HepG2 (cell line): Measurements from ENCODE around the gene P3H3. TPM values are rescaled to one million over a fixed set of nuclear protein-coding genes. Genes with fewer than 3 reads are reported as not detected.
A peak's percentile ranks its signal among the peaks of the same experiment; 100 is the strongest.

ENCODE experiments used
- BHLHE40 ChIP-seq: IDR thresholded peaks from 2 replicates; pipeline ENCODE4 v1.6.1; 2011; ENCODE audit warnings: low read length, improper control_type of control experiment
- DDIT3 ChIP-seq: sonication (generic); formaldehyde crosslinking; IDR thresholded peaks from 2 replicates; pipeline ENCODE4 v1.4.0; 2020; ENCODE audit warnings: mild to moderate bottlenecking, missing genetic modification reagents
- ELF3 ChIP-seq: IDR thresholded peaks from 2 replicates; pipeline ENCODE4 v1.6.1; 2016; ENCODE audit warnings: missing genetic modification reagents, missing compliant biosample characterization
- ISL2 ChIP-seq: sonication (generic); formaldehyde crosslinking; IDR thresholded peaks from 2 replicates; pipeline ENCODE4 v1.5.0; 2020; ENCODE audit warnings: missing genetic modification reagents
- JUND ChIP-seq: sonication (generic); formaldehyde crosslinking; IDR thresholded peaks from 2 replicates; pipeline ENCODE4 v1.8.0; 2022; ENCODE audit warnings: mild to moderate bottlenecking, missing genetic modification reagents
- KAT7 ChIP-seq: IDR thresholded peaks from 2 replicates; pipeline ENCODE4 v1.6.1; 2018; ENCODE audit warnings: borderline replicate concordance, missing compliant biosample characterization
- MBD4 ChIP-seq: IDR thresholded peaks from 2 replicates; pipeline ENCODE4 v1.6.1; 2012; ENCODE audit warnings: low read length, inconsistent platforms, borderline replicate concordance
- MIER3 ChIP-seq: IDR thresholded peaks from 2 replicates; pipeline ENCODE4 v1.6.1; 2016; ENCODE audit warnings: missing compliant biosample characterization, borderline replicate concordance
- MYC ChIP-seq: sonication (generic); formaldehyde crosslinking; IDR thresholded peaks from 2 replicates; pipeline ENCODE4 v1.9.0; 2021; ENCODE audit warnings: missing genetic modification reagents, borderline replicate concordance
- NFATC3 ChIP-seq: sonication (generic); formaldehyde crosslinking; IDR thresholded peaks from 2 replicates; pipeline ENCODE4 v1.5.1; 2020; ENCODE audit warnings: mild to moderate bottlenecking, missing genetic modification reagents
- NR1H2 ChIP-seq: sonication (generic); formaldehyde crosslinking; IDR thresholded peaks from 2 replicates; pipeline ENCODE4 v1.8.1; 2022; ENCODE audit warnings: low read depth, missing genetic modification reagents, borderline replicate concordance
- RAD51 ChIP-seq: fragments of 450-650 bp; IDR thresholded peaks from 2 replicates; pipeline ENCODE4 v1.6.1; 2016; ENCODE audit warnings: borderline replicate concordance
- RBAK ChIP-seq: sonication (generic); formaldehyde crosslinking; IDR thresholded peaks from 2 replicates; pipeline ENCODE4 v1.5.1; 2020; ENCODE audit warnings: mild to moderate bottlenecking, missing genetic modification reagents
- SOX13 ChIP-seq, 3 experiments: fragments of 450-650 bp in 1 of 3; sonication (generic) in 1 of 3; formaldehyde crosslinking in 1 of 3; IDR thresholded peaks in 2 of 3; conservative IDR thresholded peaks in 1 of 3; 2 replicates each; pipeline versions ENCODE4 v1.5.0 to v1.6.1; 2016 to 2020; ENCODE audit warnings: antibody characterized with exemption in 1 of 3, mild to moderate bottlenecking in 1 of 3, missing compliant biosample characterization in 1 of 3, missing genetic modification reagents in 1 of 3, moderate library complexity in 1 of 3
- STAT6 ChIP-seq: sonication (generic); formaldehyde crosslinking; IDR thresholded peaks from 2 replicates; pipeline ENCODE4 v1.4.0; 2020; ENCODE audit warnings: missing genetic modification reagents, mild to moderate bottlenecking, borderline replicate concordance
- TFAP4 ChIP-seq: sonication (generic); IDR thresholded peaks from 2 replicates; pipeline ENCODE4 v1.6.1; 2016; ENCODE audit warnings: low read depth, borderline replicate concordance
- ZBTB49 ChIP-seq: sonication (generic); formaldehyde crosslinking; IDR thresholded peaks from 2 replicates; pipeline ENCODE4 v1.4.0; 2020; ENCODE audit warnings: missing genetic modification reagents, borderline replicate concordance
- ZNF235 ChIP-seq: sonication (generic); formaldehyde crosslinking; IDR thresholded peaks from 2 replicates; pipeline ENCODE4 v1.8.1; 2023; ENCODE audit warnings: mild to moderate bottlenecking, missing genetic modification reagents, borderline replicate concordance
- ZNF263 ChIP-seq: sonication (generic); formaldehyde crosslinking; IDR thresholded peaks from 2 replicates; pipeline ENCODE4 v1.4.0; 2020; ENCODE audit warnings: missing genetic modification reagents
- ZNF382 ChIP-seq: sonication (generic); formaldehyde crosslinking; IDR thresholded peaks from 2 replicates; pipeline ENCODE4 v1.5.0; 2020; ENCODE audit warnings: missing genetic modification reagents, mild to moderate bottlenecking, borderline replicate concordance
- ZNF569 ChIP-seq: sonication (generic); formaldehyde crosslinking; IDR thresholded peaks from 2 replicates; pipeline ENCODE4 v1.5.0; 2020; ENCODE audit warnings: mild to moderate bottlenecking, missing genetic modification reagents, moderate library complexity, borderline replicate concordance
- ZNF772 ChIP-seq: sonication (generic); formaldehyde crosslinking; IDR thresholded peaks from 2 replicates; pipeline ENCODE4 v1.5.0; 2020; ENCODE audit warnings: mild to moderate bottlenecking, missing genetic modification reagents
- ZNF879 ChIP-seq: sonication (generic); formaldehyde crosslinking; IDR thresholded peaks from 2 replicates; pipeline ENCODE4 v1.8.1; 2023; ENCODE audit warnings: missing genetic modification reagents
- ZSCAN12 ChIP-seq: sonication (generic); formaldehyde crosslinking; IDR thresholded peaks from 2 replicates; pipeline ENCODE4 v1.9.0; 2021; ENCODE audit warnings: mild to moderate bottlenecking, missing genetic modification reagents
- polyA plus RNA-seq, 8 experiments: library from polyadenylated mRNA; depleted of rRNA in 3 of 8; stranded (reverse) in 7 of 8; unstranded in 1 of 8; fragments of >200 nt; fragmentation: Illumina TruSeq in 4 of 8; extraction: Trizol in 4 of 8; gene quantifications; 2 replicates each; pipeline versions ENCODE4 v1.2.1 to v1.2.3, GENCODE V29; 2011 to 2016; ENCODE audit warnings: low read depth in 4 of 8, missing spikeins in 1 of 8, mixed read lengths in 1 of 8; ENCODE audit not compliant: insufficient read depth in 1 of 8
- total RNA-seq, 5 experiments: library from RNA; depleted of rRNA; stranded (reverse); fragments of >200 nt; fragmentation: Illumina TruSeq; extraction: Trizol; gene quantifications; 2 replicates each; pipeline ENCODE4 v1.2.3, GENCODE V29; 2016; ENCODE audit warnings: low read depth in 1 of 5

The P3H3 gene
- total and polyA plus RNA-seq, 2 of the 13 experiments (the other 11 are each of a cell fraction or from before 2014, with no cell fraction given) = 20.1 to 20.5 TPM

- TF ChIP-seq RAD51 = no peak
- TF ChIP-seq KAT7 (CRISPR knock-in tag) = no peak
- TF ChIP-seq DDIT3 (CRISPR knock-in tag) = no peak
- TF ChIP-seq SOX13 (IDR thresholded peaks at IDR 0.05) = no peak
- TF ChIP-seq SOX13 (CRISPR knock-in tag; conservative IDR thresholded peaks at IDR 0.05 in 1 of 2, IDR thresholded peaks at IDR 0.05 in 1 of 2) = no peak
- no peak for TF ChIP-seq ZNF772 (CRISPR knock-in tag)
- TF ChIP-seq ZNF879 (CRISPR knock-in tag) = no peak
- TF ChIP-seq ELF3 (CRISPR knock-in tag) = 0 out of 2 replicates have a peak, but pooled peaks have one; percentile 4
- TF ChIP-seq STAT6 (CRISPR knock-in tag) = no peak
- no peak for TF ChIP-seq ZNF382 (CRISPR knock-in tag)
- TF ChIP-seq MBD4 = no peak
- no peak for TF ChIP-seq ZNF263
- no peak for TF ChIP-seq RBAK (CRISPR knock-in tag)
- 0 out of 2 replicates have a peak, but pooled peaks have one; percentile 5 for TF ChIP-seq MYC
- no peak for TF ChIP-seq ZNF235 (CRISPR knock-in tag)
- TF ChIP-seq ZSCAN12 (CRISPR knock-in tag) = no peak
- no peak for TF ChIP-seq ZNF569
- no peak for TF ChIP-seq ISL2
- no peak for TF ChIP-seq ZBTB49 (CRISPR knock-in tag)
- no peak for TF ChIP-seq TFAP4
- no peak for TF ChIP-seq BHLHE40
- no peak for TF ChIP-seq NR1H2 (CRISPR knock-in tag)
- no peak for TF ChIP-seq JUND (CRISPR knock-in tag)
- no peak for TF ChIP-seq NFATC3 (CRISPR knock-in tag)
- no peak for TF ChIP-seq MIER3 (CRISPR knock-in tag)
Observed at GRCh38 chr12:6866920-6867412, 38.8 kb downstream of the P3H3 start (continued).
